A549 (cell line): Measurements from ENCODE around the gene C1orf174. TPM values are rescaled to one million over a fixed set of nuclear protein-coding genes. Genes with fewer than 3 reads are reported as not detected.

Experiments used
- ATAC-seq, 2 experiments: fragments of 200-7000 bp in 1 of 2; fragments of >200 bp in 1 of 2; cut with Nextera tagmentation in 1 of 2; cut with Tn5 transposase in 1 of 2; 3 replicates each; pipeline versions ENCODE4 v1.8.0 to v1.9.1; 2018 to 2020; ENCODE audit warnings: mild to moderate bottlenecking in 1 of 2, moderate library complexity in 1 of 2
- CTCF ChIA-PET: fragments of 300-600 bp; sonication (Branson Sonifier 250); formaldehyde crosslinking; extraction: SDS; loops from one replicate; lab custom pipeline; 2021; ENCODE audit warnings: antibody characterized with exemption, inconsistent platforms; lab: Yijun Ruan, JAX
- POLR2A ChIA-PET: fragments of 350-600 bp; formaldehyde crosslinking; extraction: SDS; loops from one replicate; lab custom pipeline; 2021; ENCODE audit warnings: antibody characterized with exemption, inconsistent platforms; lab: Yijun Ruan, JAX
- DNase-seq, 2 experiments: peaks; one replicate each; pipeline versions ENCODE4 v3.0.0 to v3.0.0-alpha.2; 2011 to 2016; ENCODE audit warnings: low read depth in 1 of 2, low spot score in 1 of 2
- FAIRE-seq: peaks from 2 replicates; lab custom pipeline; 2011; peaks lifted over from hg19 to GRCh38; lab: Jason Lieb, UNC
- H3K27ac ChIP-seq, 2 experiments: fragments of >200 bp; sonication (Bioruptor Twin); formaldehyde crosslinking; 3 replicates each; pipeline ENCODE4 v1.5.1; 2016 to 2017
- H3K4me1 ChIP-seq: fragments of >200 bp; sonication (Bioruptor Twin); formaldehyde crosslinking; 3 replicates; pipeline ENCODE4 v1.6.1; 2016
- H3K4me2 ChIP-seq: fragments of >200 bp; sonication (Bioruptor Twin); formaldehyde crosslinking; 3 replicates; pipeline ENCODE4 v1.6.1; 2016
- H3K4me3 ChIP-seq: fragments of >200 bp; sonication (Bioruptor Twin); formaldehyde crosslinking; 3 replicates; pipeline ENCODE4 v1.5.1; 2016
- H3K9me3 ChIP-seq: fragments of >200 bp; sonication (Bioruptor Twin); formaldehyde crosslinking; 3 replicates; pipeline ENCODE4 v1.6.1; 2016
- BHLHE40 ChIP-seq: IDR thresholded peaks from 2 replicates; pipeline ENCODE4 v1.6.1; 2012; ENCODE audit warnings: low read depth, low read length, inconsistent platforms
- EHF ChIP-seq: fragments of 250-450 bp; sonication (Bioruptor Pico); IDR thresholded peaks from 2 replicates; pipeline ENCODE4 v1.5.0; 2020; ENCODE audit warnings: mild to moderate bottlenecking
- ESRRA ChIP-seq: fragments of 150-350 bp; IDR thresholded peaks from 2 replicates; pipeline ENCODE4 v1.6.1; 2014; ENCODE audit warnings: mild to moderate bottlenecking, low read length, borderline replicate concordance
- FOSB ChIP-seq: fragments of 250-450 bp; sonication (Bioruptor Pico); IDR thresholded peaks from 2 replicates; pipeline ENCODE4 v1.5.0; 2020; ENCODE audit warnings: mild to moderate bottlenecking, moderate library complexity
- FOXS1 ChIP-seq: fragments of 250-450 bp; sonication (Bioruptor Pico); IDR thresholded peaks from 2 replicates; pipeline ENCODE4 v1.5.0; 2020; ENCODE audit warnings: mild to moderate bottlenecking, moderate library complexity
- HDAC2 ChIP-seq: fragments of 200-600 bp; sonication (generic); IDR thresholded peaks from 2 replicates; pipeline ENCODE4 v1.6.1; 2016
- HOXB5 ChIP-seq: fragments of 250-450 bp; sonication (Bioruptor Pico); IDR thresholded peaks from 2 replicates; pipeline ENCODE4 v1.5.0; 2020; ENCODE audit warnings: mild to moderate bottlenecking, moderate library complexity
- JUNB ChIP-seq: fragments of >200 bp; sonication (Bioruptor Twin); formaldehyde crosslinking; IDR thresholded peaks from 2 replicates; pipeline ENCODE4 v1.6.1; 2016
- MAFK ChIP-seq: fragments of 450-650 bp; IDR thresholded peaks from 2 replicates; pipeline ENCODE4 v1.6.1; 2014; ENCODE audit not compliant: partially characterized antibody
- MYC ChIP-seq: IDR thresholded peaks from 2 replicates; pipeline ENCODE4 v1.6.1; 2012; ENCODE audit warnings: mild to moderate bottlenecking, inconsistent platforms, low read length, improper control_type of control experiment, borderline replicate concordance
- NPAS2 ChIP-seq: fragments of 250-450 bp; sonication (Bioruptor Pico); IDR thresholded peaks from 2 replicates; pipeline ENCODE4 v1.8.0; 2022; ENCODE audit warnings: mild to moderate bottlenecking, moderate library complexity, borderline replicate concordance
- SMC3 ChIP-seq: fragments of >200 bp; sonication (Bioruptor Twin); formaldehyde crosslinking; IDR thresholded peaks from 3 replicates; pipeline ENCODE4 v1.6.1; 2018; ENCODE audit warnings: inconsistent platforms
- TP53 ChIP-seq: fragments of 250-450 bp; sonication (Bioruptor Pico); IDR thresholded peaks from 2 replicates; pipeline ENCODE4 v1.5.0; 2021; ENCODE audit warnings: mild to moderate bottlenecking, moderate library complexity
- WGBS: methylation state at CpG from one replicate; pipeline ENCODE4 v1.1.6; 2017; ENCODE audit errors: missing lambda C conversion rate; 5-methylcytosine and 5-hydroxymethylcytosine counted together
- polyA plus RNA-seq, 4 experiments: library from polyadenylated mRNA; depleted of rRNA in 3 of 4; stranded (reverse); fragments of >200 nt; fragmentation: RNase III in 1 of 4; extraction: RNeasy Plus Mini Kit Qiagen cat#74134 plus additional on column Dnase treatment in 1 of 4; gene quantifications; 2 replicates in 3 of 4; 3 replicates in 1 of 4; pipeline ENCODE4 v1.2.3, GENCODE V29; 2011 to 2017
- TF ChIP-seq, protein P1 (sequence below): fragments of 200-600 bp; sonication (generic); IDR thresholded peaks from 2 replicates; pipeline ENCODE4 v1.6.1; 2016; ENCODE audit warnings: antibody characterized with exemption, mild to moderate bottlenecking, moderate library complexity
- TF ChIP-seq, protein P2 (sequence below): IDR thresholded peaks from 2 replicates; pipeline ENCODE4 v1.6.1; 2012
- TF ChIP-seq, protein P3 (sequence below): fragments of >200 bp; sonication (Bioruptor Twin); formaldehyde crosslinking; IDR thresholded peaks from 2 replicates; pipeline ENCODE4 v1.6.1; 2016
- TF ChIP-seq, protein P4 (sequence below): fragments of >200 bp; sonication (Bioruptor Twin); formaldehyde crosslinking; IDR thresholded peaks from 3 replicates; pipeline ENCODE4 v1.5.1; 2016
- TF ChIP-seq, protein P5 (sequence below): IDR thresholded peaks from 2 replicates; pipeline ENCODE4 v1.6.1; 2012; ENCODE audit warnings: low read depth, borderline replicate concordance
- TF ChIP-seq, protein P6 (sequence below): fragments of 150-350 bp; IDR thresholded peaks from 2 replicates; pipeline ENCODE4 v1.6.1; 2014; ENCODE audit warnings: low read depth, mild to moderate bottlenecking, low read length
- TF ChIP-seq, protein P7 (sequence below): IDR thresholded peaks from 2 replicates; pipeline ENCODE4 v1.6.1; 2012

The C1orf174 gene
- polyA plus RNA-seq, 2 of the 4 experiments (the other 2 are of a cell fraction) = 23.9 to 29.7 TPM

DNA sequence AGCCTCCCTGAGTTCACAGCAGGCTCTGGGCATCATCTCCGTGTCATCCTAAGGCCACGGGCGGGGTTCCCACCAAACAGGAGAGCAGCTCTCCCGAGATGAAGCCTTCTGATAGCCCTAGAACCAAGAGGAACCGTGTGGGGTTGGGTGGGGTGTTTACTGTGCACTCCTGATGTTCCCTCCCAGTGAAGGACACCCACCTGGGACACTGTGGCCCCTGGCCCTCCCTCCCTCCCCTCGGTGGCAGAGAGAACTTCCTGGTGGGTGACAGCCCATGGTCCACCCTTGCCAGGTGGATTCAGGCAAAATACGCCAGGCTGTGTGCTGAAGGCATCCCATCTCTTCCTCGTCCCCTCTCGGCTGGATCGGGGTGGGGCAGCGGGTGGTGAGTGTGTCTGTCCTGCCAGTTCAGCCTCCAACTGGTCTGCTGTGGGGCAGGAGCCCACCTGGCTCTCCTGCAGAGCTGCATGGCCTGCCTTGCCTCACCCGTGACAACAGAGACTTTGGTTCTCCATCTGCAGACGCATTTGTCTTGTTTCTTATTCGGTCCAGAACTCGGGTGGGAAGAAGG lies 15.6 kb upstream of the C1orf174 start (continued):
- TF ChIP-seq, protein P1, sequence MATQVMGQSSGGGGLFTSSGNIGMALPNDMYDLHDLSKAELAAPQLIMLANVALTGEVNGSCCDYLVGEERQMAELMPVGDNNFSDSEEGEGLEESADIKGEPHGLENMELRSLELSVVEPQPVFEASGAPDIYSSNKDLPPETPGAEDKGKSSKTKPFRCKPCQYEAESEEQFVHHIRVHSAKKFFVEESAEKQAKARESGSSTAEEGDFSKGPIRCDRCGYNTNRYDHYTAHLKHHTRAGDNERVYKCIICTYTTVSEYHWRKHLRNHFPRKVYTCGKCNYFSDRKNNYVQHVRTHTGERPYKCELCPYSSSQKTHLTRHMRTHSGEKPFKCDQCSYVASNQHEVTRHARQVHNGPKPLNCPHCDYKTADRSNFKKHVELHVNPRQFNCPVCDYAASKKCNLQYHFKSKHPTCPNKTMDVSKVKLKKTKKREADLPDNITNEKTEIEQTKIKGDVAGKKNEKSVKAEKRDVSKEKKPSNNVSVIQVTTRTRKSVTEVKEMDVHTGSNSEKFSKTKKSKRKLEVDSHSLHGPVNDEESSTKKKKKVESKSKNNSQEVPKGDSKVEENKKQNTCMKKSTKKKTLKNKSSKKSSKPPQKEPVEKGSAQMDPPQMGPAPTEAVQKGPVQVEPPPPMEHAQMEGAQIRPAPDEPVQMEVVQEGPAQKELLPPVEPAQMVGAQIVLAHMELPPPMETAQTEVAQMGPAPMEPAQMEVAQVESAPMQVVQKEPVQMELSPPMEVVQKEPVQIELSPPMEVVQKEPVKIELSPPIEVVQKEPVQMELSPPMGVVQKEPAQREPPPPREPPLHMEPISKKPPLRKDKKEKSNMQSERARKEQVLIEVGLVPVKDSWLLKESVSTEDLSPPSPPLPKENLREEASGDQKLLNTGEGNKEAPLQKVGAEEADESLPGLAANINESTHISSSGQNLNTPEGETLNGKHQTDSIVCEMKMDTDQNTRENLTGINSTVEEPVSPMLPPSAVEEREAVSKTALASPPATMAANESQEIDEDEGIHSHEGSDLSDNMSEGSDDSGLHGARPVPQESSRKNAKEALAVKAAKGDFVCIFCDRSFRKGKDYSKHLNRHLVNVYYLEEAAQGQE = no peak

DNA sequence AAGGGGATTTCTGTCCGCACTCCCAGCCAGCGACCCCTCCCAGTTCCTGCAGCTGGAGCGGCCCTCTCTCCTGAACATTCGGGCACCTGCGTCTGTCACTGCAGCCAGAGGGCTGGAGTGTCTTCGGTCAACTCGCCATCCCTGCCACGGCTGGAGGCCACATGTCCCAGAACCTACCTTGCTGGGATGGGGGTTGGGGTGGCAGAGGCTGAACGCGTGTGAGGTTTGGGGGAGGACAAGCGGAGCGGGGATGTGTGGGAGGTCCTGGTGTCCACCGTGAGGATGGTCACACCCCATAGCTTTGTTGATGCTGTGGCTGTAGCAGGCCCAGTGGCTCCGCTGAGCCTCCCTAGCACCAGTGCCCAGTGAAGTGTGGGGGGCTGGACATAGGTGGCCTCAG lies 14.8 kb upstream of the C1orf174 start:
- Histone ChIP-seq H3K4me3 (no peak overlapping the region), H3K9me3 (no peaks in the 10 kb centered on the region), H3K27ac (no peak overlapping the region), H3K4me2 (no peak overlapping the region), H3K4me1 (peaks cover 5% of the 10 kb centered on the region; the same call in 1 of the 3 replicates)
- TF ChIP-seq, protein P2, sequence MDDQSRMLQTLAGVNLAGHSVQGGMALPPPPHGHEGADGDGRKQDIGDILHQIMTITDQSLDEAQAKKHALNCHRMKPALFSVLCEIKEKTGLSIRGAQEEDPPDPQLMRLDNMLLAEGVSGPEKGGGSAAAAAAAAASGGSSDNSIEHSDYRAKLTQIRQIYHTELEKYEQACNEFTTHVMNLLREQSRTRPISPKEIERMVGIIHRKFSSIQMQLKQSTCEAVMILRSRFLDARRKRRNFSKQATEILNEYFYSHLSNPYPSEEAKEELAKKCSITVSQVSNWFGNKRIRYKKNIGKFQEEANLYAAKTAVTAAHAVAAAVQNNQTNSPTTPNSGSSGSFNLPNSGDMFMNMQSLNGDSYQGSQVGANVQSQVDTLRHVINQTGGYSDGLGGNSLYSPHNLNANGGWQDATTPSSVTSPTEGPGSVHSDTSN = no peak
- TF ChIP-seq, protein P3, sequence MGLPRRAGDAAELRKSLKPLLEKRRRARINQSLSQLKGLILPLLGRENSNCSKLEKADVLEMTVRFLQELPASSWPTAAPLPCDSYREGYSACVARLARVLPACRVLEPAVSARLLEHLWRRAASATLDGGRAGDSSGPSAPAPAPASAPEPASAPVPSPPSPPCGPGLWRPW = no peak
- ATAC-seq = no peak
- FAIRE-seq = no peak
- DNase-seq = no peak
- 73% methylated on average over 7 of the region's 14 CpGs for WGBS
- ChIA-PET POLR2A (no interaction called here), CTCF (no interaction called here)

DNA sequence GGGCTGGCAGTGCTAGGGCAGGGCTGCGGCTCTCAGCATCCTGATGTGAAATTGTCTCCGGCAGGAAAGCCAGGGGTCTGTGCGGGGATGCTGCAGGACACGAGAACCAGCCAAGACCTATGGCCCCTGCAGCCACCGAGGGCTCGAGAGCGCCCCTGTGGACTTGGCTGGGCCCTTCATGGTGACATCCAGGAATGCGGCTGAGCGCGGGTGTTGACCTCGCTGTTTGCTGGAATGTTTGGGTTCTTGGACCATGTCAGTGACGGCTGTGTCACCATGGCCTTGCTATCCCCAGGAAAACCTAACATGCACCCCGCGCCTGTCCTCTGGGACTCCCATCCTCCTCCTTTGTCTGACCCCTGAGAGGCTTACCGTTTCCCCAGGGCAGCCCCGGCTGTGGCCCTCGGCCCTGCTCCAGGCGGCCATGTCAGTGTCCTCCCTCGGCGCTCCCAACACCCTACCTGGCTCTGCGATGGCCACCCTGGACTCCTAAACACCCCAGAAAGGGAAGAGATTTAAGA lies 14.3 kb upstream of the C1orf174 start:
- peaks cover 5% of the 10 kb centered on the region; the same call in 1 of the 3 replicates for H3K4me1 ChIP-seq
- CTCF ChIA-PET = interaction anchor here (0.7 kb wide), 1 partner anchor 64 kb away, joined by 3 read pairs; no protein-coding TSS in a partner anchor
- 77% methylated on average over 18 of the region's 21 CpGs for WGBS
- H3K4me2 ChIP-seq = no peak overlapping the region
- POLR2A ChIA-PET = no interaction called here
- no peak for ATAC-seq
- no peak overlapping the region for H3K27ac ChIP-seq
- H3K4me3 ChIP-seq = no peak overlapping the region
- TF ChIP-seq, protein P4, sequence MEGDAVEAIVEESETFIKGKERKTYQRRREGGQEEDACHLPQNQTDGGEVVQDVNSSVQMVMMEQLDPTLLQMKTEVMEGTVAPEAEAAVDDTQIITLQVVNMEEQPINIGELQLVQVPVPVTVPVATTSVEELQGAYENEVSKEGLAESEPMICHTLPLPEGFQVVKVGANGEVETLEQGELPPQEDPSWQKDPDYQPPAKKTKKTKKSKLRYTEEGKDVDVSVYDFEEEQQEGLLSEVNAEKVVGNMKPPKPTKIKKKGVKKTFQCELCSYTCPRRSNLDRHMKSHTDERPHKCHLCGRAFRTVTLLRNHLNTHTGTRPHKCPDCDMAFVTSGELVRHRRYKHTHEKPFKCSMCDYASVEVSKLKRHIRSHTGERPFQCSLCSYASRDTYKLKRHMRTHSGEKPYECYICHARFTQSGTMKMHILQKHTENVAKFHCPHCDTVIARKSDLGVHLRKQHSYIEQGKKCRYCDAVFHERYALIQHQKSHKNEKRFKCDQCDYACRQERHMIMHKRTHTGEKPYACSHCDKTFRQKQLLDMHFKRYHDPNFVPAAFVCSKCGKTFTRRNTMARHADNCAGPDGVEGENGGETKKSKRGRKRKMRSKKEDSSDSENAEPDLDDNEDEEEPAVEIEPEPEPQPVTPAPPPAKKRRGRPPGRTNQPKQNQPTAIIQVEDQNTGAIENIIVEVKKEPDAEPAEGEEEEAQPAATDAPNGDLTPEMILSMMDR = no peak
- TF ChIP-seq MYC = no peak
- TF ChIP-seq FOXS1 (CRISPR knock-in tag) = no peak
- TF ChIP-seq NPAS2 (CRISPR knock-in tag) = no peak
- TF ChIP-seq FOSB (CRISPR knock-in tag) = no peak
- TF ChIP-seq ESRRA = no peak
- TF ChIP-seq, protein P3 = no peak
- TF ChIP-seq, protein P5, sequence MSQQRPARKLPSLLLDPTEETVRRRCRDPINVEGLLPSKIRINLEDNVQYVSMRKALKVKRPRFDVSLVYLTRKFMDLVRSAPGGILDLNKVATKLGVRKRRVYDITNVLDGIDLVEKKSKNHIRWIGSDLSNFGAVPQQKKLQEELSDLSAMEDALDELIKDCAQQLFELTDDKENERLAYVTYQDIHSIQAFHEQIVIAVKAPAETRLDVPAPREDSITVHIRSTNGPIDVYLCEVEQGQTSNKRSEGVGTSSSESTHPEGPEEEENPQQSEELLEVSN = no peak
- no peak for TF ChIP-seq HDAC2
- TF ChIP-seq, protein P6, sequence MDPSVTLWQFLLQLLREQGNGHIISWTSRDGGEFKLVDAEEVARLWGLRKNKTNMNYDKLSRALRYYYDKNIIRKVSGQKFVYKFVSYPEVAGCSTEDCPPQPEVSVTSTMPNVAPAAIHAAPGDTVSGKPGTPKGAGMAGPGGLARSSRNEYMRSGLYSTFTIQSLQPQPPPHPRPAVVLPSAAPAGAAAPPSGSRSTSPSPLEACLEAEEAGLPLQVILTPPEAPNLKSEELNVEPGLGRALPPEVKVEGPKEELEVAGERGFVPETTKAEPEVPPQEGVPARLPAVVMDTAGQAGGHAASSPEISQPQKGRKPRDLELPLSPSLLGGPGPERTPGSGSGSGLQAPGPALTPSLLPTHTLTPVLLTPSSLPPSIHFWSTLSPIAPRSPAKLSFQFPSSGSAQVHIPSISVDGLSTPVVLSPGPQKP = no peak
- no peak for TF ChIP-seq HOXB5
- TF ChIP-seq TP53 (CRISPR knock-in tag) = no peak
- TF ChIP-seq, protein P7, sequence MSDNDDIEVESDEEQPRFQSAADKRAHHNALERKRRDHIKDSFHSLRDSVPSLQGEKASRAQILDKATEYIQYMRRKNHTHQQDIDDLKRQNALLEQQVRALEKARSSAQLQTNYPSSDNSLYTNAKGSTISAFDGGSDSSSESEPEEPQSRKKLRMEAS = no peak
- TF ChIP-seq MAFK = no peak
- no peak for TF ChIP-seq SMC3
- TF ChIP-seq EHF = no peak
- no peak for TF ChIP-seq JUNB
- no peak for TF ChIP-seq BHLHE40
- FAIRE-seq = no peak
- no peaks in the 10 kb centered on the region for H3K9me3 ChIP-seq
- DNase-seq = no peak
